GM04504 (cell line): ENCODE results near the gene HNRNPH1.

ENCODE experiments used
- DNase-seq: peaks from one replicate; pipeline ENCODE4 v3.0.0-alpha.2; 2012; ENCODE audit warnings: low read depth

The HNRNPH1 gene

DNA sequence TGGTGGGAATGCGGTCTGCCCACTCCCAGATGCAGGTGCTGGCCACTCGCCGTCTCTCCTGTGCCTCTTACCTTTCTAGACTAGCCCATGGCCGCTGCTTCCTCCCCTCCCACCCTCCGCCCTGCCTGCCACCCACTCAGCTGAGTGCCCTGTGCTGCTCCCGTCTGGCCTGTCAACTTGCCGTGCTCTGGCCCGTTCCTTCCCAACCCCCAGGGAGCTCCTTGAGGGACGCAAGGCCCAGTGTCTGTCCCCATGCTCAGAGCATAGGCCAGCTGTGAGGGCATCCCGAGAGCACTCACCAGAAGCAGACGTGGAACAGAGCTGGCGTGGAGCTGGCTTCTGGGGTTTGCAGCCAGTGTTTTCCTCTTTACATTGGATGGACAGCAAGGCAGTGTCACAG lies 20.2 kb downstream of the HNRNPH1 start:
- no peak for DNase-seq

DNA sequence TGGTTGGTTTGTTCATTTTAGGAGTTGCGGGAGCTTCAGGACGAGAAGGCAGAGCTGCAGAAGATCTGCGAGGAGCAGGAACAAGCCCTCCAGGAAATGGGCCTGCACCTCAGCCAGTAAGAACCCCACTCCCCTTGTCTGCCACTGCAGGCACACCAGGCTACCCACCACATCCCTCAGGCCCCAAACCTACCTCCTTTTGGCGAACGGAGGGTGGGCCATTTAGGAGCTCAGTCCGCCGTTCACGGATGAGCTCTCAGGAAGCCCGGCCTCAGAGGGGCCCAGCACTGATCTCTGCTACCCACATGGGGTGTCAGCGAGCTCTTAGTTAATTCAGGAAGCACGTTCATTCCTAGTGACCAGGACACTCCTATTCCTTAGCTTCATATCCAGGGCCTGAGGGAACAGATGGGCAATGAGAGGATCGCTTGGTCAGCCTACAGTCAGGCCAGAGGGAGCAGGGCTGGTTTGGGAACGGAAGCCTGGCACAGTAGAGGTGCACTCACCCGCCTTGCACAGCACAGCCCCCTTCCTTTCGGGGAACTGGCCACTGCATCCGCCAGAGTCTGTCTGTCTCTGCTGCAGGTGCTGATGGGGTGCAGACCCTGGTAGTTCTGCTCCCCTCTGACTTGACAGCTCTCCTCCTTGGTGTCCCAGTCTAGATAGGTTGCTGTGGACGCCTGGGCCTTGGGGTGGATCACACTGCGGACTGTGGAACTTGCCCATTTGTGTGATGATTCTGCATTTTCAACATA lies 21.4 kb downstream of the HNRNPH1 start:
- no peak for DNase-seq

DNA sequence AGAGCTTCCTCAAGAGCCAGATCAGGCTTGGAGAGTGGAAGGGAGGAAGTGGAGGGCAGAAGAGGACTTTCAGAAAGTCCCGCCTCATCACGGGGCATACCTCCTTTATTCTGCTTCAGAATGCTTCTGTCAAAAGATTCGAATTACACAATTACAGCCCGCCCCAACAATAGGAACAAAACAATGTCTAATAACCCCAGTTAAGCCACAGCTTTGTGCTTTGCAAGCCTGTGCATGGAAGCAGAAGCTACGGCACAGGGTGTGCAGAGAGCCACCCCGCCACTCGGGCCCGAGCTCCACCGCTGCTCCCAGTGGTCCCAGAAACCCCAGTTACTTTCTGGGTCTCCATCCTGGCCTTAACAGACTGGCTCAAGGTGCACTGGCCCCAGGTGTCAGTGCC lies 23.5 kb downstream of the HNRNPH1 start:
- no peak for DNase-seq

DNA sequence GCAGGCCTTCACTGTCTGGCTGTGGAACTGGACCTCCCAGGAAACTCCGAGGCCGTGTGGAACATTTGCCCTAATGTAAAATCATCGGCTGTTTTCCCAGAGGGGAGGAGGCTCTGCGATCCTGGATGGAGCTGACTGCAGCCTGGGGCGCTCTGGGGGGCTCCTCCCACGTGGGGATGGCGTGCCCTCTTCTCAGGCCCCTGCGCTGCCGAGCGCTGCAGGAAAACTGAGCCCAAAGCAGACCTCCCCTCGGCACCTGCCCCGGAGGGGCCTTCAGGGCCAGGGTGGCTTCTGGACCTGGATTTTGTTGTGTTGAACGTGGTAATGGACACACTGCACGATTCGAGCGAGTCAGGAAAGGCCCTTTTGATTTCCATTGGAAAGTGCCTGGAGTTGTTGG lies 23.9 kb downstream of the HNRNPH1 start:
- no peak for DNase-seq

DNA sequence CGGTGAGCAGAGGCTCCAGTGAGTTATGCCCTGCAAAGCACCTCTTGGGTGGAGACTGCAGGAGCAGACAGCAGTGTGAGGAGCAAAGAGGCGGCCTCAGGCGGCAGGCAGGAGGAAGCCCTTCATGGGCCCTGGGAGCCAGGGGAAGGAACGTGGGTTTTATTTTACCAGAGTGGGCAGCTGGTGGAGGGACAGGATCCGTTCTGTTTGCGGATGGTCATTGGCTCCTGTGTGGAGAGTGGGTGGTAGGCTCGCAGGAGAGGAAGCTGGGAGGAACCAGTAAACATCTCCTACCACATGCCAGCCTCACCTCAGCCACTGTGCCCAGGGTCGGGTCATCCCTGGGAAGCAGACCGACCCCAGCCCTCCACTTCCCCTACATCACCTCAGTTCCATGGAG lies 24.4 kb downstream of the HNRNPH1 start:
- DNase-seq, result no peak

DNA sequence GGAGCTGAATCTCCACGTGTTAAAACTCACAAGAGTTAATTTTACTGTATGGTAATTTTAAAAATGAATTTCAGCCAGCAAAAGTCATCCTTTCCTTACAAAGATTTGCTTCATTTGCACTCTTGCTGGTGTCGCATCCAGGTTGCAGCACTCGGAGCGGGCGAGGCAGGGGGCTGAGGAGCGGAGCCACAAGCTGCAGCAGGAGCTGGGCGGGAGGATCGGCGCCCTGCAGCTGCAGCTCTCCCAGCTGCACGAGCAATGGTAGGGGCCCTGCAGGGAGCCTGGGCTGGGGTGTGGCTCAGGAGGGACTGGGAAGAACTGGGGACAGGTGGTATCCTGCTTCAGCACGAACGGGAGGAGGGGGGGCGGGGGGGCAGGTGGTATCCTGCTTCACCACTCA lies 27.1 kb downstream of the HNRNPH1 start:
- DNase-seq, result no peak

DNA sequence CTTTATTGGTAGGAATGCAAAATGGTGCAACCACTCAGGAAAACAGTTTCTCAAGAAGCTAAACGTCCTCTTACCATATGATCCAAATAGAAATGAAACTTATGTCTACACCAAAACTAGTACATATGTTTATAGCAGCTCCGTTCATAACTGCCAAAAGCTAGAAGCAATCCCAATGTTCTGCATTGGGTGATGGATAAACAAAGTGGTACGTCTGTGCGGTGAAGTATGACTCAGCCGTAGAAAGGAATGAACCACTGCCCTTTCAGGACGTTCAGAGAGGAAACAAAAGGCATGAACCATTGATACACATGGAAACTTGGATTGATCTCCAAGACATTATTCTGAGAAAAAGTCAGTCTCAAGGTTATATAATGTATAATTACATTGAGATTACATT lies 27.6 kb downstream of the HNRNPH1 start:
- no peak for DNase-seq

DNA sequence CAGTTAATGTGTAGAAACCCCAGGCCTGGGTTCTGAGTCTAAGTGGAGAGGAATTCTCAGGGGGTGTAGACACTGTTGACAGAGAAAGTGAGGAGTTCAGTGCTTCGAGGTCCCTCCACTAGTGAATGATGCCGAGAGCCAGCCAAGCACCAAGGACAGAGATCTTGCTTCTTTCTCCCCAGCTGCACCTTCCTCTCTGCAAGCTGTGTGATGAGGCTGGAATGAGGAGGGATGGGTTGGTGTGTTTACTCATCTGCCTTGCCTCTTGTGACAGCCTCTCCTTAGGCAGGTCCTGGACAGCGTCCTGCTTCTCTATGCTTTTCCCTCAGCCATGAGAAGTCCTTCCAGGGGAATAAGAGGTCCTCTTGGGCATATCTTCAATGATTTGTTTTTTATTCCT lies 35.3 kb downstream of the HNRNPH1 start:
- no peak for DNase-seq

DNA sequence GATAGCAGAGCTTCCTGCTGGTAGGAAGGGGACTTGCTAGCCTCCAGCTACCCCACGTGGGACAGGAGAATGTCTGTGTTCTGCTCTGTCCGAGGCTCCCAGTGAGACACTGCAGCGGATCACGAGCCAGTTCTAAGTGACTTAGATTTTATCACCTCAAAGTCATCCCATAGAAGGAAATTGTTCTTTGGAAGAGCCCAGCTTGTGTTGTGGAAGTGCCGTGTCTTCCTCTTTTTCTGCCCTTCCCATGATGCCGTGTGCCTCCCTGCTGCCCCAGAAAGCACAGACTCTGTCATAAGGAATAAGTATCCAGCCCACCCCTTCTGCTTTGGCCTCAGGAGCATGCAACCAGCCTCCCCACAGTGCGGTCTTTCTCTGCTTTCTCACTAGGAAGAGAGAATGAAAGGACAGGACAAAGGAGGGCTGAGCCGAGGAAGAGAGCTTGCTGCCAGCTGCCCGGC lies 37.5 kb downstream of the HNRNPH1 start:
- no peak for DNase-seq

DNA sequence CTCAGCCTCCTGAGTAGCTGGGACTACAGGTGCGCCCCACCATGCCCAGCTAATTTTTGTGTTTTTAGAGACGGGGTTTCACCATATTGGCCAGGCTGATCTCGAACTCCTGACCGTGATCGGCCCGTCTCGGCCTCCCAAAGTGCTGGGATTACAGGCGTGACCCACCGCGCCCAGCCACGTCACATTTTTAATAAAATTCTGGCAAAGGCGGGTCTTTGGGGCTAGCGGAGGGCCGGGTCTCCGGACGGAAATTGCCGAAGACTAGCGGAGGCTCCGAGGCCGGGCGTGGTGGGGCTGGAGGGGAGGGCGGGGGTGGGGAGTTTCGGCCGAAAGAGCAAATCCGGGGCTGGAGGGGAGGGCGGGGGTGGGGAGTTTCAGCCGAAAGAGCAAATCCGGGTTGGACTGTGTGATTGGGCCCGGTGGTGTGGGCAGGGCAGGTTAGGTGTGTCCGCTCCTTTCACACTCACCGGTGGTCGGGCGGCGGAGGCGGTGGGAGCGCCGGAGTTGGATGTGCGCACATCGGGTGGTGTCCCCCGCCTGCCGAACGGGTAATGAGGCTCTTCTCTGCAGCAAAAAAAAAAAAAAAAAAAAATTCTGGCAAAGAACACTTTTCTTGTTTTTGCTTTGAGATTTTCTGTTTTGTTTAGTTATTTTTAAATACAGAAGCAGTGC lies 46.0 kb downstream of the HNRNPH1 start:
- DNase-seq, result no peak

DNA sequence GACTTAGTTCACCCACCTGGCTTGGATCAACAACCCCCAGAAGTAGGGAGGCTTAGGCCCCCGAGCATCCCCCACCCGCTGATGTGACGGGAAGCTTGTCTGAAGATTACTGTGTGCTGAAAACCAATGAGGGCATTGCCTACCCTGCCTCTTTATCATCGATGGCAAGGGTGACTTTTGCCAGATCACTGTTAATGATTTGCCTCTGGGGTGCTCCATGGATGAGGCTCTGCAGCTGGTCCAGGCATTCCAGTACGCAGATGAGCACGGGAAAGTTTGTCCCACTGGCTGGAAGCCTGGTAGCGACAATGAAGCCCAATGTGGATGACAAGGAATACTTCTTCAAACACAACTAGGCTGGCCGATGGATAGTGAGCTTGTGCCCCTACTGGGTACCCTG lies 51.1 kb downstream of the HNRNPH1 start:
- no peak for DNase-seq

DNA sequence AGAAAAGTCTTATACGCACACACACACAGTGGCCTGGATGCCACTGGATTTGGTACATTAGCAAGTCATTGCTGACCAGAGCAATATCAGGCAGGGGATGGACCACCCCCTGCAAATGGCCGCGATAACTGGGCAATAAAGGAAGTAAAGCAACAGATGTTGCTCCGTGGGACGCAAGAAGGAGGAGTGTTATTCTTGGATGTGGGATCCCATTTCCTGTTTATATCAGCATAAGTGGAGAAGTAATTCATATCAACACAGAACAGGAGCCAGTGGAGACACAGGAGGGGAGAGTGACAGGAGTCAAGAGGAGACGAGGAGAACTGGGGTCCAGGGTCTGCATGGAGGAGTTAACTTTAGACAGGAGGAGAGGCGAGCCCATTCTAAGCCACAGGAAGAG lies 54.8 kb downstream of the HNRNPH1 start:
- no peak for DNase-seq

DNA sequence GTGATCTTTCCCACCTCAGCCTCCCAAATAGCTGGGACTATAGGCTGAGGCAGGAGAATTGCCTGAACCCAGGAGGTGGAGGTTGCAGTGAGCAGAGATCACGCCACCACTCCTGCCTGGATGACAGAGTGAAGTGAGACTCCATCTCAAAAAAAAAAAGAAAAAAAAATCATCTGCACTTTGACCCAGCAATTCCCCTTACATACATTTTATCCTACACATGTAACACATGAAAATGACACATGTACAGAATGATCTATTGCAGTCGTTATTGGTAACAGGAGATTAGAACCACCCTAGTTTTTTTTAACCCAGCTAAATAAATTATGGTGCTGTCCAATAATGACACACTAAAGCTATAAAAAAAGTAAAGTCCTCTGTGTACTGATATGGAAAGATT lies 58.9 kb downstream of the HNRNPH1 start:
- DNase-seq, result no peak
